ENCODE measurements around the gene ENTPD6.
"Not testable (repeated sequence)": the region's sequence is repeated elsewhere in the genome, so short reads cannot be mapped to it uniquely, and the experiment has no call there.

Gene ENTPD6

GRCh38 chr20:25225642-25226432, 30.3 kb downstream of the ENTPD6 start:
- Histone ChIP-seq H3K9me3 (ENCODE audit: control insufficient read depth, insufficient read depth, low read depth, low read length) (no peaks in the 10 kb centered on the region), H3K9ac (ENCODE audit: low read length) (no peak overlapping the region), H3K4me1 (ENCODE audit: control insufficient read depth, insufficient read depth, low read length) (peaks cover 16% of the 10 kb centered on the region), H3K27ac (ENCODE audit: low read depth, low read length) (no peak overlapping the region), H3K4me3 (ENCODE audit: low read depth, low read length) (no peak overlapping the region), H3K27me3 (ENCODE audit: control insufficient read depth, insufficient read depth, low read length) (no peaks in the 10 kb centered on the region), H3K36me3 (ENCODE audit: control insufficient read depth, insufficient read depth, low read length) (peaks cover 11% of the 10 kb centered on the region; the same call in 1 of the 2 replicates)

DNA sequence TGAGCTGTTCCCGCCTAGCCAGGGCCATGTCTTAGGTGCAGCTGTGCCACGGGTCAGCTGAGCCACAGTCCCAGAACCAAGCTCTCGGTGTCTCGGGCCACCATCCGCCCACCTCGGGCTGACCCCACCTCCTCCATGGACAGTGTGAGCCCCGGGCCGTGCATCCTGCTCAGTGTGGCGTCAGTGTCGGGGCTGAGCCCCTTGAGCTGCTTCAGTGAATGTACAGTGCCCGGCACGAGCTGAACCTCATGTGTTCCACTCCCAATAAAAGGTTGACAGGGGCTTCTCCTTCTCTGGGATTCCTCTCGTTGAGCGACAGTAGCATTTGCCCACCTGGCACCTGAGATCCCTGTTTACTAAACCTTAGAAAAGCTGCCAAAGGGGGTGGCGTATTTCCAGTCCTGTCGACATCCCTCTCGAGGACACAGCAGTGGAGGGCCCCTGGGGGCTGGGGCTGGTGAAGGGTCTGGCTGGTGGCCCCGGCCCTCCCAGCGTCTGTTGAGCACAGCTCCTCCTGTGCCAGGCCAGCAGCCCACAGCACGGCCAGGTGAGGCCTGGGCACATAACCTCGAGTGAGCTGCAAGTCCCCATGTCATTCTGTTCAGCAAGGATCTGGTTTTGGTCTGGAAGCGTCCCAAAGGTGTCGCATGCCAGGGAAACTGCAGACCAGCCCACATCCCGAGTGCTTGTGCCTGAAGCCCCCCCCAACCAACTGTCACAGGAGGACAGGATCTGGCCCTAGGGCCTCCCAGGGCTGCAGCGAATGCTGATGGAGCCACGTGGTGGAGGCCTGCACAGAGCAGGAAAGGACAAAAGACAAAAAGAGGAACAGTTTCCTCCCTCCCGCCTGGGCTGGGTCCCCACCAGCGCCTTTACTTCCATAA, 31.2 kb downstream of the ENTPD6 start:
- no peak overlapping the region for H3K4me3 ChIP-seq (ENCODE audit: low read depth, low read length)
- H3K9me3 ChIP-seq (ENCODE audit: control insufficient read depth, insufficient read depth, low read depth, low read length): no peaks in the 10 kb centered on the region
- H3K4me1 ChIP-seq (ENCODE audit: control insufficient read depth, insufficient read depth, low read length): peaks cover 16% of the 10 kb centered on the region
- H3K36me3 ChIP-seq (ENCODE audit: control insufficient read depth, insufficient read depth, low read length): peaks cover 11% of the 10 kb centered on the region; the same call in 1 of the 2 replicates
- no peak overlapping the region for H3K27ac ChIP-seq (ENCODE audit: low read depth, low read length)
- H3K9ac ChIP-seq (ENCODE audit: low read length): no peak overlapping the region
- H3K27me3 ChIP-seq (ENCODE audit: control insufficient read depth, insufficient read depth, low read length): no peaks in the 10 kb centered on the region

GRCh38 chr20:25227317-25227831, 31.9 kb downstream of the ENTPD6 start:
- H3K27me3 ChIP-seq (ENCODE audit: control insufficient read depth, insufficient read depth, low read length): no peaks in the 10 kb centered on the region

GRCh38 chr20:25229486-25230165, 34.1 kb downstream of the ENTPD6 start:
- H3K4me1 ChIP-seq (ENCODE audit: control insufficient read depth, insufficient read depth, low read length): peaks cover 4% of the 10 kb centered on the region; the same call in 1 of the 2 replicates
- H3K27me3 ChIP-seq (ENCODE audit: control insufficient read depth, insufficient read depth, low read length): no peaks in the 10 kb centered on the region
- no peak overlapping the region for H3K9ac ChIP-seq (ENCODE audit: low read length)
- no peak overlapping the region for H3K4me3 ChIP-seq (ENCODE audit: low read depth, low read length)
- no peaks in the 10 kb centered on the region for H3K9me3 ChIP-seq (ENCODE audit: control insufficient read depth, insufficient read depth, low read depth, low read length)
- H3K27ac ChIP-seq (ENCODE audit: low read depth, low read length): no peak overlapping the region
- peaks cover 11% of the 10 kb centered on the region; the same call in 1 of the 2 replicates for H3K36me3 ChIP-seq (ENCODE audit: control insufficient read depth, insufficient read depth, low read length)

More at GRCh38 chr20:25227317-25227831, 31.9 kb downstream of the ENTPD6 start:
- Histone ChIP-seq H3K9me3 (ENCODE audit: control insufficient read depth, insufficient read depth, low read depth, low read length) (no peaks in the 10 kb centered on the region), H3K9ac (ENCODE audit: low read length) (no peak overlapping the region), H3K27ac (ENCODE audit: low read depth, low read length) (no peak overlapping the region), H3K4me3 (ENCODE audit: low read depth, low read length) (no peak overlapping the region), H3K4me1 (ENCODE audit: control insufficient read depth, insufficient read depth, low read length) (peaks cover 13% of the 10 kb centered on the region), H3K36me3 (ENCODE audit: control insufficient read depth, insufficient read depth, low read length) (peaks cover 11% of the 10 kb centered on the region; the same call in 1 of the 2 replicates)

- H3K27me3 ChIP-seq (ENCODE audit: control insufficient read depth, insufficient read depth, low read length): no peaks in the 10 kb centered on the region
- H3K4me3 ChIP-seq (ENCODE audit: low read depth, low read length): no peak overlapping the region
- H3K27ac ChIP-seq (ENCODE audit: low read depth, low read length): no peak overlapping the region
- H3K36me3 ChIP-seq (ENCODE audit: control insufficient read depth, insufficient read depth, low read length): 0 out of 2 replicates have a peak, but pooled peaks cover 8% of the 10 kb centered on the region
- no peaks in the 10 kb centered on the region for H3K9me3 ChIP-seq (ENCODE audit: control insufficient read depth, insufficient read depth, low read depth, low read length)
- H3K9ac ChIP-seq (ENCODE audit: low read length): no peak overlapping the region
- peaks cover 4% of the 10 kb centered on the region; the same call in 1 of the 2 replicates for H3K4me1 ChIP-seq (ENCODE audit: control insufficient read depth, insufficient read depth, low read length)
Observed at GRCh38 chr20:25230166-25230831, 34.8 kb downstream of the ENTPD6 start.

DNA sequence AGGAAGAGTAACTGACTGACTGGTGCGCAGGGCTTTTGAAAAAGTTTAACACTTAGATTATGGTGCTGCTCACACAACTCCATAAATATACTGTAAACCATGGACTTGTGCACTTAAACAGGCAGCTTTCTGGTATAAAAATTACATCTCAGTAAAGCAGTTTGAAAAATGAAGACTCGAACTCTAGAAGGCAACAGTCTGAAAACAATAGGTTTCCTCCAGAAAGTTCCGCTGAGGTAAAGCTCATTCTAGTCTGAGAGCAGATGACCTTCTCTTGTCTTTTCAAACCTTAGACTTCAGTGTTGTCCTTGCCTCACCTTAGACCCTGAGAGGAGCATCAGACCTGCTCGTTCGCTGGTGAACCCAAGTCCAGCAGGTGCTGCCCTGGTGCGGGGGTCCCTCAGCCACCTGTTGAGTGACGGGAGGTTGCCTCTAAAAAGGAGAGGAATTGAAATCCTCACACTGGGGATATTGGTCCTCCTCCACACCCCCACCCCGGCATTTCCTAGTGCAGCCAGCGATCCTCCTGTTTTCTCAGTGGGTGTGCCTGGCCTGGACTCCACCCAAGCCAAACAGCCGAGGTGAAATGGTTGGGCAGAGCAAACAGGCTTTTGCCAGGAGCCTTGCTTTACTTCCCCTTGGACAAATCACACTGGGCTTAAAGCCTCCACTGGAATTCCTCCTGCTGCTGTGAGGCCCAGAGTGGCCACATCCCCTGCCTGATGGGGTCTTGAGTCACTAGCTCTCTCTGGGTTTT, 37.7 kb downstream of the ENTPD6 start:
- no peak overlapping the region for H3K9ac ChIP-seq (ENCODE audit: low read length)
- no peak overlapping the region for H3K27ac ChIP-seq (ENCODE audit: low read depth, low read length)
- H3K4me3 ChIP-seq (ENCODE audit: low read depth, low read length): no peak overlapping the region
- H3K4me1 ChIP-seq (ENCODE audit: control insufficient read depth, insufficient read depth, low read length): peaks cover 4% of the 10 kb centered on the region; the same call in 1 of the 2 replicates
- H3K36me3 ChIP-seq (ENCODE audit: control insufficient read depth, insufficient read depth, low read length): no peaks in the 10 kb centered on the region
- H3K9me3 ChIP-seq (ENCODE audit: control insufficient read depth, insufficient read depth, low read depth, low read length): no peaks in the 10 kb centered on the region
- H3K27me3 ChIP-seq (ENCODE audit: control insufficient read depth, insufficient read depth, low read length): no peaks in the 10 kb centered on the region

DNA sequence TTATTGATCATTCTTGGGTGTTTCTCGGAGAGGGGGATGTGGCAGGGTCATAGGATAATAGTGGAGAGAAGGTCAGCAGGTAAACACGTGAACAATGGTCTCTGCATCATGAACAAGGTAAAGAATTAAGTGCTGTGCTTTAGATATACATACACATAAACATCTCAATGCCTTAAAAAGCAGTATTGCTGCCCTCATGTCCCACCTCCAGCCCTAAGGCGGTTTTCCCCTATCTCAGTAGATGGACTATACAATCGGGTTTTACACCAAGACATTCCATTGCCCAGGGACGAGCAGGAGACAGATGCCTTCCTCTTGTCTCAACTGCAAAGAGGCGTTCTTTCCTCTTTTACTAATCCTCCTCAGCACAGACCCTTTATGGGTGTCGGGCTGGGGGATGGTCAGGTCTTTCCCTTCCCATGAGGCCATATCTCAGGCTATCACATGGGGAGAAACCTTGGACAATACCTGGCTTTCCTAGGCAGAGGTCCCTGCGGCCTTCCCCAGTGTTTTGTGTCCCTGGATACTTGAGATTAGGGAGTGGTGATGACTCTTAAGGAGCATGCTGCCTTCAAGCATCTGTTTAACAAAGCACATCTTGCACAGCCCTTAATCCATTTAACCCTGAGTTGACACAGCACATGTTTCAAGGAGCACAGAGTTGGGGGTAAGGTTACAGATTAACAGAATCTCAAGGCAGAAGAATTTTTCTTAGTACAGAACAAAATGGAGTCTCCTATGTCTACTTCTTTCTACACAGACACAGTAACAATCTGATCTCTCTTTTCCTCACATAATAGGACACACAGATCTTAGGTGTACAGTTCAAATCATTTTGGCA, 38.7 kb downstream of the ENTPD6 start:
- not testable (repeated sequence) for H3K4me3 ChIP-seq (ENCODE audit: low read depth, low read length); H3K4me1 ChIP-seq (ENCODE audit: control insufficient read depth, insufficient read depth, low read length); H3K9me3 ChIP-seq (ENCODE audit: control insufficient read depth, insufficient read depth, low read depth, low read length); H3K27ac ChIP-seq (ENCODE audit: low read depth, low read length); H3K9ac ChIP-seq (ENCODE audit: low read length); H3K27me3 ChIP-seq (ENCODE audit: control insufficient read depth, insufficient read depth, low read length); H3K36me3 ChIP-seq (ENCODE audit: control insufficient read depth, insufficient read depth, low read length)

GRCh38 chr20:25236450-25237304, 41.2 kb downstream of the ENTPD6 start:
- H3K4me1 ChIP-seq (ENCODE audit: control insufficient read depth, insufficient read depth, low read length): peaks cover 4% of the 10 kb centered on the region; the same call in 1 of the 2 replicates
- H3K9ac ChIP-seq (ENCODE audit: low read length): no peak overlapping the region
- no peaks in the 10 kb centered on the region for H3K36me3 ChIP-seq (ENCODE audit: control insufficient read depth, insufficient read depth, low read length)
- no peak overlapping the region for H3K4me3 ChIP-seq (ENCODE audit: low read depth, low read length)
- no peaks in the 10 kb centered on the region for H3K27me3 ChIP-seq (ENCODE audit: control insufficient read depth, insufficient read depth, low read length)
- no peaks in the 10 kb centered on the region for H3K9me3 ChIP-seq (ENCODE audit: control insufficient read depth, insufficient read depth, low read depth, low read length)
- H3K27ac ChIP-seq (ENCODE audit: low read depth, low read length): no peak overlapping the region

All from HUES6 (cell line).